Breast epithelium (tissue), 4 donors: Measurements from ENCODE around the gene TNS2. TPM values are rescaled to one million over a fixed set of nuclear protein-coding genes. Genes with fewer than 3 reads are reported as not detected.
"Not testable (repeated sequence)": the region's sequence is repeated elsewhere in the genome, so short reads cannot be mapped to it uniquely, and the experiment has no call there.

Source experiments
- DNase-seq, 2 donors: peaks; one replicate each; pipeline ENCODE4 v3.0.0-alpha.2; 2019; ENCODE audit warnings: low spot score in 2 of 2
- H3K27ac ChIP-seq, 2 donors: fragments of 200-600 bp; sonication (generic) in 1 of 2; one replicate each; pipeline ENCODE4 v1.5.1; 2016 to 2019; ENCODE audit warnings: mild to moderate bottlenecking in 1 of 2
- H3K27me3 ChIP-seq, 2 donors: fragments of 200-600 bp; sonication (generic) in 1 of 2; one replicate each; pipeline versions ENCODE4 v1.5.1 to v1.6.0; 2017 to 2019; ENCODE audit warnings: control low read depth in 1 of 2, mild to moderate bottlenecking in 1 of 2
- H3K36me3 ChIP-seq: fragments of 200-600 bp; one replicate; pipeline ENCODE4 v1.5.1; 2019
- H3K4me1 ChIP-seq, 2 donors: fragments of 200-600 bp; sonication (generic); one replicate each; pipeline ENCODE4 v1.5.1; 2016 to 2019; ENCODE audit warnings: control low read depth in 1 of 2
- H3K4me3 ChIP-seq, 3 donors: fragments of 200-600 bp; sonication (generic); 1 replicate in 2 of 3; 2 replicates in 1 of 3; pipeline ENCODE4 v1.5.1; 2016 to 2019; ENCODE audit warnings: mild to moderate bottlenecking in 3 of 3, moderate library complexity in 2 of 3
- H3K9me3 ChIP-seq, 2 donors: fragments of 200-600 bp; sonication (generic) in 1 of 2; one replicate each; pipeline ENCODE4 v1.5.1; 2016 to 2019; ENCODE audit warnings: control low read depth in 1 of 2
- POLR2A ChIP-seq: fragments of 450-650 bp; IDR thresholded peaks from one replicate; pipeline ENCODE4 v1.6.1; 2016; ENCODE audit warnings: antibody characterized with exemption, mild to moderate bottlenecking, moderate library complexity
- POLR2AphosphoS5 ChIP-seq, 3 donors: sonication (generic); formaldehyde crosslinking; IDR thresholded peaks; one replicate each; pipeline ENCODE4 v1.6.1; 2017; ENCODE audit warnings: antibody characterized with exemption in 3 of 3
- intact Hi-C: fragments of 100-400 bp; cut with DNase I; formaldehyde crosslinking; loops from one replicate; pipeline ENCODE4 v1.15.1; 2023; ENCODE audit warnings: low total_unique reads
- total RNA-seq, 3 donors: library from RNA; depleted of rRNA; stranded (reverse); fragments of >200 nt; gene quantifications; one replicate each; pipeline ENCODE4 v1.1.0, GENCODE V29; 2016
- TF ChIP-seq, protein P1 (sequence below), 3 donors: fragments of 450-650 bp; IDR thresholded peaks; one replicate each; pipeline ENCODE4 v1.5.1; 2016 to 2017; ENCODE audit warnings: antibody characterized with exemption in 3 of 3, mild to moderate bottlenecking in 3 of 3, moderate library complexity in 3 of 3

TNS2 gene
- total RNA-seq, 3 donors from 2014 or later = 65.4 to 228 (median 156) TPM

DNA sequence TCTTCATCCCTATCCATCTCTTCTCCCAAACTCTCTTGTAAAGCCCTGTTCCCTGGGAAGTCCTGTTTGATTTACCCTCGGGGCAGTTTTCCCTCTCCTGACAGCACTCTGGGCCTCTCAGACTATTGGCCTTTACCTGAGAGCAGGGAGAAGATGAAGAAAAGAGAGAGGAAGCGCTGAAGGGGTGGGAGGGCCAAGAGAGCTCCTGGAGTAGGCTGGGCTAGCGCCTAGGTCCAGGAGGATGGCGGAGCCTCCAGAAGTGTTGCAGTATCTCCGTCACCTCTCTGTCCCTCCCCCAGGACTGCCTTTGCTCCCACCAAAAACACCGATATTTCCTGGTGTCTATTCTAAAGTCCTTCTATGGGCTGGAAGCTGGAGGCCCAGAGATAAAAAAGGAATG, 41.9 kb downstream of the TNS2 start:
- no peaks in the 10 kb centered on the region for H3K36me3 ChIP-seq
- no peaks in the 10 kb centered on the region for H3K9me3 ChIP-seq
- TF ChIP-seq POLR2AphosphoS5 (IDR thresholded peaks at IDR 0.05) (no peak), POLR2A (no peak)
- TF ChIP-seq, protein P1, sequence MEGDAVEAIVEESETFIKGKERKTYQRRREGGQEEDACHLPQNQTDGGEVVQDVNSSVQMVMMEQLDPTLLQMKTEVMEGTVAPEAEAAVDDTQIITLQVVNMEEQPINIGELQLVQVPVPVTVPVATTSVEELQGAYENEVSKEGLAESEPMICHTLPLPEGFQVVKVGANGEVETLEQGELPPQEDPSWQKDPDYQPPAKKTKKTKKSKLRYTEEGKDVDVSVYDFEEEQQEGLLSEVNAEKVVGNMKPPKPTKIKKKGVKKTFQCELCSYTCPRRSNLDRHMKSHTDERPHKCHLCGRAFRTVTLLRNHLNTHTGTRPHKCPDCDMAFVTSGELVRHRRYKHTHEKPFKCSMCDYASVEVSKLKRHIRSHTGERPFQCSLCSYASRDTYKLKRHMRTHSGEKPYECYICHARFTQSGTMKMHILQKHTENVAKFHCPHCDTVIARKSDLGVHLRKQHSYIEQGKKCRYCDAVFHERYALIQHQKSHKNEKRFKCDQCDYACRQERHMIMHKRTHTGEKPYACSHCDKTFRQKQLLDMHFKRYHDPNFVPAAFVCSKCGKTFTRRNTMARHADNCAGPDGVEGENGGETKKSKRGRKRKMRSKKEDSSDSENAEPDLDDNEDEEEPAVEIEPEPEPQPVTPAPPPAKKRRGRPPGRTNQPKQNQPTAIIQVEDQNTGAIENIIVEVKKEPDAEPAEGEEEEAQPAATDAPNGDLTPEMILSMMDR (IDR thresholded peaks at IDR 0.05) = no peak
- H3K4me3 ChIP-seq = no peak overlapping the region
- intact Hi-C loops = no loop called here
- no peak overlapping the region for H3K27ac ChIP-seq
- H3K27me3 ChIP-seq = no peaks in the 10 kb centered on the region
- DNase-seq = no peak
- H3K4me1 ChIP-seq = no peaks in the 10 kb centered on the region

DNA sequence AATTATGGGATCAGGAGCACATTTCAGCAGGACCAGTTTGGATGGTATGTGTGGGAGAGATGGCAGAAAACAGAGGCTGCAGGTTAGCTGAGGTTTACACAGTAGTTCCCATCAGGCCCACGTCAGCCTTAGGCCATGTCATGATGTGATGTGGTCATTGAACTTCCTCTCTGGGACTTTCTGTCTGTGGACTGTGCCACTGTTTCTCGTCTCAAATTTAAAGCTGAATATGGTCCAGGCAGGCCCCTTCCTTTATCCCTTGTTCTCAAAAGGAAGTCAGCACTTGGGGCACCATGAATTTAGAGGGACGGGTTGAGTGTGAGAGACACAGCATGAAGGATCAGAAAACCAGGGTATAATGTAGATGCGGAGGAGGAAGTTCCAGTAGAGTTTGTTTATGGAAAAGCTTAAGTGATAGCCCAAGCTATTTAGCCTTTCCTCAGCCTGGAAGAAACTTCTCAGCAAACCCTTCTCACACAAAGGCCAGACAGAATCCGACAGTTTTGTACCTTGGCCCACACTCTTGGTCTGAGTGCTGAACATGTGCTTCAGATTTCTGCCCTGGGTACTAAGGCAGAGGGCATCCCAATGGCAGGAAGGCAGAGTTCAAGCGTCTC, 44.0 kb downstream of the TNS2 start:
- Histone ChIP-seq H3K27ac (peak overlapping the region in 1 of 2 donors; percentile 78), H3K9me3 (no peaks in the 10 kb centered on the region), H3K4me1 (peaks cover 0 to 6% of the 10 kb centered on the region in 2 donors), H3K27me3 (no peaks in the 10 kb centered on the region), H3K4me3 (no peak overlapping the region), H3K36me3 (no peaks in the 10 kb centered on the region)
- TF ChIP-seq POLR2A = no peak
- TF ChIP-seq, protein P1 (IDR thresholded peaks at IDR 0.05) = no peak
- TF ChIP-seq POLR2AphosphoS5 (IDR thresholded peaks at IDR 0.05) = no peak
- no peak for DNase-seq
- intact Hi-C loops = no loop called here

DNA sequence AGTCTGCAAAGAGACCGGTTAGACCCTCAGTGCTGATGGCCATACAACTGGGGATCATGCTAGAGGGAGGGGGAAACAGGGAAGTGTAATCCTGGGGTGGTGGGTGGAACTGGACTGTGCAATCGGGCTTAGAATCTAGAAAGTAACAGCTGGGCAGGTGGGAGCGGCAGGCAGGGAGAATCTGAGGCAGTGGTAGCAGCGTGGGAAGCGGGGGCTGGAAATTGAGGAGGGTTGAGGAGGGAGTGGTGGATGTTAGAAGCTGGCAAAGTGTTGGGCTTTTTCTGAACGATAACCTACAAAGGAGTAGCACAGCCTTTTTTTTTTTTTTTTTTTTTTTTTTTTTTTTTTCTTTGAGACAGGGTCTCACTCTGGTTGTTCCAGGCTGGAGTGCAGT, 44.5 kb downstream of the TNS2 start:
- DNase-seq = no peak
- intact Hi-C loops = no loop called here
- H3K27ac ChIP-seq = peak overlapping the region in 1 of 2 donors; percentile 78

DNA sequence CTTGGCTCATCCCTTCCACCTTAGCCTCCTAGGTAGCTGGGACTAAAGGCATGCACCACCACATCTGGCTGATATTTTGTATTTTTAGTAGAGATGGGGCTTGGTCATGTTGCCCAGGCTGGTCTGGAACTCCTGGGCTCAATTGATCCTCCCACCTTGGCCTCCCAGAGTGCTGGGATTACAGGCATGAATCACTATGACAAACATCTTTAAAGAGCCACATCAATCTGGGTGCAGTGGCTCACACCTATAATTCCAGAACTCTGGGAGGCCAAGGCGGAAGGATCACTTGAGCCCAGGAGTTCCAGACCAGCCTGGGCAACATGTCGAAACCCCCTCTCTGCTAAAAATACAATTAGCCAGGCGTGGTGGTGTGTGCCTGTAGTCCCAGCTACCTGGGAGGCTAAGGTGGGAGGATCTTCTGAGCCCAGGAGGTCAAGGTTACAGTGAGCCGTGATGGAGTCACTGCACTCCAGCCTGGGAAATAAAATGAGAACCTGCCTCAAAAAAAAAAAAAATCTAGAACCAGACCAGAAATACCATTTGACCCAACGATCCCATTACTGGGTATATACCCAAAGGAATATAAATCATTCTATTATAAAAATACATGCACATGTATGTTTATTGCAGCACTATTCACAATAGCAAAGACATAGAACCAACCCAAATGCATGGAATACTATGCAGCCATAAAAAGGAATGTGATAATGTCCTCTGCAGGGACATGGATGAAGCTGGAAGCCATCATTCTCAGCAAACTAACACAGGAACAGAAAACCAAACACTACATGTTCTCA, 45.1 kb downstream of the TNS2 start:
- H3K9me3 ChIP-seq, intact Hi-C loops, H3K36me3 ChIP-seq, H3K27me3 ChIP-seq, H3K4me1 ChIP-seq, H3K4me3 ChIP-seq, DNase-seq: not testable (repeated sequence)
- H3K27ac ChIP-seq = peak overlapping the region in 1 of 2 donors; percentile 35

More for the DNA sequence above, 44.5 kb downstream of the TNS2 start:
- H3K36me3 ChIP-seq = no peaks in the 10 kb centered on the region
- H3K4me1 ChIP-seq = peaks cover 0 to 6% of the 10 kb centered on the region in 2 donors
- no peak overlapping the region for H3K4me3 ChIP-seq
- no peaks in the 10 kb centered on the region for H3K27me3 ChIP-seq
- H3K9me3 ChIP-seq = no peaks in the 10 kb centered on the region
- TF ChIP-seq, protein P1 (IDR thresholded peaks at IDR 0.05) = no peak
- TF ChIP-seq POLR2AphosphoS5 (IDR thresholded peaks at IDR 0.05) = no peak
- no peak for TF ChIP-seq POLR2A

DNA sequence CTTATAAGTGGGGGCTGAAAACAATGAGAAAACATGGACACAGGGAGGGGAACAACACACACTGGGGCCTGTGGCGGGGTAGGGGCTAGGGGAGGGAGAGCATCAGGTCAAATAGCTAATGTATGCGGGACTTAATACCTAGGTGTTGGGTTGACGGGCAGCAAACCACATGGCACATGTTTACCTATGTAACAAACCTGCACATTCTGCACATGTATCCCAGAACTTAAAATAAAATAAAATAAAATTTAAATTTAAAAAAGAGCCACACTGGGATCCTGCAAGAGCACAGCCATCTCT, 45.7 kb downstream of the TNS2 start:
- intact Hi-C loops, H3K9me3 ChIP-seq, H3K36me3 ChIP-seq, H3K4me1 ChIP-seq, H3K27me3 ChIP-seq, H3K4me3 ChIP-seq, DNase-seq: not testable (repeated sequence)
- H3K27ac ChIP-seq = peak overlapping the region; percentile 83 to 96

DNA sequence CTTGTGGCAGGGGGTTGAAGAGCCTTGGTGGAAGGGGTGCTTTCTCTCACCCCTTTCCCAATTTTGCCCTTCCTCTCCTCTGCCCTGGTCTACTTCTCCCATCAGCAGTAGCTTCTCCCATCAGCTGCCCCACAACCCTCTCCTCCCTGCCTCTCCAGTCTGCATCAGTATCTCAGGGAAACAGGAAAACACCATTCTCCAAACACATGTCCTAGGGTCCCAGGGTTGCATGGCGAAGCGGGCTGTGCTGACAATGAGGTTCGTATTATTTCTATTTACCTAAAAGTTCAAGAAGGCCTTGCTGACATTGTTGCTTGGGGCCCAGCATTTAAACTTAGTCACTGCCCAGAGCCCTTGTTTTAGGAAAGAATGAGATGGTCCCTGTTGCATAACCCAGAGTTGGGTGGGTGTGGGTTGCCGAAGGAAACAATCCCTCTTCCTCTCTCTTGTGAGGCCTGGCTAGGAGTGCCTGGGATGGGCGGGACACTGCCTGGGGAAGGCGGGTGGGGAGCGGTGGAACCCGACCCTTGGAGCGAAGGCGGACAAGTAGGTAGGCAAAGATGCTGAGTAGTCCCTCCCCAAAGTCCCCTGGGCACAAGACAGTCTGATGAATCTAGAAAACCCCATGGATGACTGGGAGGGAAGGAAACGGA, 46.4 kb downstream of the TNS2 start:
- intact Hi-C loops = no loop called here
- Histone ChIP-seq H3K4me1 (peaks cover 0 to 6% of the 10 kb centered on the region in 2 donors), H3K9me3 (no peaks in the 10 kb centered on the region)

More for the DNA sequence above, 46.4 kb downstream of the TNS2 start:
- no peaks in the 10 kb centered on the region for H3K27me3 ChIP-seq
- no peaks in the 10 kb centered on the region for H3K36me3 ChIP-seq
- peak in 1 of 2 donors; percentile 50 for DNase-seq
- H3K27ac ChIP-seq = peak overlapping the region; percentile 83 to 96
- TF ChIP-seq, protein P1 (IDR thresholded peaks at IDR 0.05) = no peak
- TF ChIP-seq POLR2A = no peak
- peak in 2 of 3 donors; percentile 20 to 72 for TF ChIP-seq POLR2AphosphoS5 (IDR thresholded peaks at IDR 0.05)
- peak overlapping the region; percentile 57 to 89 (median 69) for H3K4me3 ChIP-seq
